HG02943 (cell line): ENCODE data around the gene DRC1.

ENCODE experiments used
- ATAC-seq: cut with Tn5 transposase; IDR thresholded peaks from one replicate; pipeline ENCODE4 v1.9.1; 2021; ENCODE audit warnings: mild to moderate bottlenecking, low read depth, moderate library complexity; ENCODE audit not compliant: unreplicated experiment

Gene DRC1

DNA sequence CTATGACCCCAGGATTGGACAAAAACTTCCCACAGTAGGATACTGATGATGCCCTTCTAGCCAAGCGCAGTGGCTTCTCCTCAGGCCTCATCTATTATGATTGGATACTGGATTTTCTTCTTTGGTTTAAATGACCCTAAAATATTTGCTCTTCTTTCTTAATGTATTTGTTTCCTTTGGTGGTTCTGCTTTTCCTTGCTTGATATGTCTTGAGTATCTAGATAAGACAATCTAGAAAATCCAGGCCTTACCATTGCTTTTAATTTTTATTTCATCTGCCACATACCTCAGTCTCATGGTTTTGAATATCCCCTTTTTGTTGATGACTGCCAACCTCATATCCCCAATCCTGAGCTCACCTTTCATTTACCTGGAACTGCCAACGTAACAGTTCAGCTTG lies 40.6 kb downstream of the DRC1 start:
- ATAC-seq, result no peak

- no peak for ATAC-seq
Measured at GRCh38 chr2:26442707-26443106, 41.0 kb downstream of the DRC1 start.

DNA sequence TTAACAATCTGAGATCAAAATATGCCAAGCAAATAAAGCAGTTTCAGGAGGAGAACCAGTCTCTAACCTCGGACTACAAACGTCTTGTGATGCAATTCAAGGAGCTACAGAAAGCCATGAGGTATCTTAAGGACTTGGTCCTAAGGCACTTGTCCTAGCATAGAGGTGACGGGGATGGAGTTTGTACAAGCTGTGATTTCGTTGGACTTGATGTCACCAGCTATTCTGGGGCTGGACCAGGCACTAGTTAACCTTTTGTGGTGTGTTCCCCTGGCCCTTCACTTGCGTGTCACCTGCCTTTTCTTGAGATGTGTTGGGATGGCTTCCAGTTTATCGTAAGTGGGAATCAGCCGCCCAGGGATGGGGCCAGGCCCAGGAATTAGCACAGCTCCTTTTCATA lies 42.5 kb downstream of the DRC1 start:
- no peak for ATAC-seq

DNA sequence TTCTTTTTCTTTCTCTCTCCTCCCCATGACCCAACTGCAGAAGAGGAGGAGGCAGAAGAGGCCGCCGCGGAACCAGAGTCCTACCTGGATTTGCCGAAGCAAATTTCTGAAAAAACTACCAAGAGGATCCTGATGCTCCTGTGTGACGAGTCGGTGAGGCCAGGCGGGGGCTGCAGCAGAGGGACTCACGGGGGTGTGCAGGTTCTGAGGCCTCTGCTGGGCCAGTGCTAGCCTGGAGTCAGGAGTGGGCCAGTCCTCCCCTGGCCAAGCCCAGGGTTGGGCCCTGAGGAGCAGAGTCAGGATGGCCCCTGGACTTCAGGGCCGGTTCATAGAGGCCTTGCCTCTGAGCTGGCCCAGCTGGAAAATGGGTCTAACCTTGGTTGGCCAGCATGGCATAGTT lies 46.9 kb downstream of the DRC1 start:
- ATAC-seq, result no peak

DNA sequence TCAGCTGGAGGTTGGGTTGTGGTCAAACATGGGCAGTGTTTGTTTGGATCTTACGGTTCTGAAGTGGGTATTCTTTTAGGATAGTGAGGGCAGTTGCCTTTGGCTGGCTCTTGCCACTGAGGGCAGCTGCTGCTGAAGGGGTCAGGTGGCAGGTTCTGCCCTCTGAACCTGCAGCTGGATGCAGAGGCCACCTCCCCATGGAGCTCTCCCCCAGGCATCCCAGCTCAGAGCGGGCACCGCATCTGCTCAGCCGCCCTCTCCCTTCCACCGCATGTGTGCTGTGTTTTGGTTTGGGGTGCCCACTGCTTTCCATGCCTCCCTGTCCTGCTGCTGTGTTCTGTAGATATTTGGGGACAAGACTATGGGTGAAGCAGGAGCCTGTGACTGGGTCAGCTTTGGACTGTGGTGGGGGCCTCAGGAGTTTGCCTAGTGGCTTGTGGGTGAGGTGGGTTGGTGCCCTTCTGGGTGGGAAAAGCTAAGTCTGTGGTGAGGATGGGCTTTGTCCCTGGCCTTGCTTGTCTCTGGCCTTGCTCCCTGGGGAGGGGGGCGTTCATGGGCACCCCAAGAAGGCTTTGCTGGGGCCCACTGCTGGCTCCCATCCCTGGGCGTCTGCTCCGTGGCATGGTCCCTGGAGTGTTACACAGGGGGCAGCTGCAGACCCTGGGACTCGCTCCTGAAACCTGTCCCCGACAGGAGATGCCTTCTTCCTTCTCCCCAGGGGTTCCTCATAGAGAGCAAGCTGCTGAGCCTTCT lies 47.7 kb downstream of the DRC1 start:
- ATAC-seq, result no peak

DNA sequence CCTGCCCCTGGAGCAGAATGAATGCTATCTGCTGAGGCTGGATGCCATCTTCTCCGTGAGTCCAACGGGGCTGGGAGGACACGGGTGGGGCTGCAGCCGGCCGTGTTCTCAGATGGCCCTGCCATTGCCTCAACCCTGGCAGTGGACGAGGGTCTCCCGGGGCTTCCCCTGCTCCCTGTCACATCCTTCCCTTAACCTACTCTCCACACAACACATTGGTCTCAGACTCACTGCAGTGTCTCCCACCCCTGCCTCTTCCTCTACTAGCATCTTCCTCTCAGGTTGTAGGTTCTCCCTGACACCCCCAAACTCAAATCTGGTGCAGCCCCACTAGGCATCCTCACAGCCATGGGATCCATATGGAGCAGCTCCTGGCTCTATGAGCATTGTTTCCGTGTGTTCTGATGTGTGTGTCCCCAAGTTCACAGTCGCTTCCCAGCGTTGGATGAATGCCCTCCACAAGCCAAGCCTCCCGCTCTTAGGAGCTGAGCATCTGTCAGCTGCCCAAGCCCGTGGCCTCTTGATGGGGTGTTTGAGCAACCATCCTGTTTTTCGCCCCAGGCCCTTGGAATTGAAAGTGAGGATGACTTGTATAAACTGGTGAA lies 48.4 kb downstream of the DRC1 start:
- no peak for ATAC-seq

GRCh38 chr2:26451700-26452099 lies 50.0 kb downstream of the DRC1 start:
- ATAC-seq, result no peak

GRCh38 chr2:26453421-26454329 lies 52.0 kb downstream of the DRC1 start:
- ATAC-seq, result no peak

GRCh38 chr2:26454561-26455001 lies 52.9 kb downstream of the DRC1 start:
- ATAC-seq, result no peak

DNA sequence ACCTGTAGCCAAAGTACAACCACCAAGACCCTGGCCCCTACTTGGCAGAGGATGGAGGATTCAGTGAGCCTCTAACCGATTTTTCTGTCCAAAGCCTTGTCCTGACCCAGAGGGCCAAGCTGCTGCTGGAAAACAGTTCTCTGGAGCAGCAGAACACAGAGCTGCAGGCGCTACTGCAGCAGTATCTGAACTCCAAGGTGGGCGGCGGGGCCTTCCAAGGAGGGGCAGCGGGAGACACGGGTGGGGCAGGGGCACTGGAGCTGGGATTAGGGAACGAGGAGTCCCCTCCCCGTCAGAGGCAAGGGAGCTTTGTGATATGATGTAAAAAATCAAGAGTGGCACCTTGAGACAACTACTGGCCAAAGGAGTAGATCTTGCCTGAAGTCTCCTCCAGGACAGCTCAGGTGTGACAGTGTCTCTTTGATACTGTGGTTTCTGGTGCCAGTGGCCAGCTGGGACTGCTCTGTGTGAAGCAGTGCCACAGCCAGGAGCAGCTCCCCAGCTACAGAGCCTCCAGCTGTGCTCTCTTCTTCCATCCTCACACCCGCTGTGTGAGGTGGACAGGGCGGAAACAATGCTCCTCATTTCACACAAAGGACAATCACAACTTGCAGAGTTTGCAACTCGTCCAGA lies 53.4 kb downstream of the DRC1 start:
- no peak for ATAC-seq

- no peak for ATAC-seq
Measured at GRCh38 chr2:26455670-26456439, 54.1 kb downstream of the DRC1 start.

DNA sequence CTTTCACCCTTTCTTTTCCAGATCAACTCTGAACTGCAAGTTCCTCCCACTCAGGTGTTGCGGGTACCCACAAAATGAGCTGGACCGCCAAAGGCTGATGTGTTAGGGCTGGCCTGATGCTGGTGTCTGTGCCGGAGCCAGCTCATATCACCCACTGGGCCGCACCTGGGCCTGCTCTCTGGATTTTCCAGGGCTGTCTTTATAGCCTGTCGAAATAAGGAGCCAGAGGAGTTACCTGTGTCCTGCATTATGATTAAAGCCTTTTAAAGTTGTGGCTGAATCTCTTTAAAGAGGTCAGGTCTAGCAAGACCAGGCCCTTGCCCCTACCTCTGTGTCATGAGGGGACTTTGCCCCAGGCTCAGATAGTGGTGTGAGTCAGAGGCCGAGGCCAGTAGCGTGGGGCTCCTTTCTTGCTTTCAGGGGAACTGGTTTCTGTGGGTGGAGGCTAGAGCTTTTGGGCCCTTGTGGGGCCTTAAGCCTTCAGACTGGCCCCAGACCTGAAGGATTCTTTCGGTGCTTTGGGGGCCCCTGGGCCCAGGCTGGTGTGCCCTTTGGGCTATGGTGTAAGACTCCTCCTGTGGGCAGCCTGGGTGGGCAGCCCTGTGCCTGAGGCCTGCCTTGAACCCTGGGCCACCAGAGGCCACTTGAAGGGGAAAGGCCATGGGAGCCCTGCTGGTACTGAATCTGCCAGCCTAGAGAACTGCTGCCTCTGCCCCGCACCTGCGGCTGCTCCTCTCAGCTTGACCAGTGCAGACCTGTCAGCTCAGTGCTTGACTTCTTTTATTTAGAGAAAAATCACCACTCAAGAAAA lies 54.9 kb downstream of the DRC1 start:
- ATAC-seq, result no peak

GRCh38 chr2:26457251-26457666 lies 55.5 kb downstream of the DRC1 start:
- ATAC-seq, result no peak

DNA sequence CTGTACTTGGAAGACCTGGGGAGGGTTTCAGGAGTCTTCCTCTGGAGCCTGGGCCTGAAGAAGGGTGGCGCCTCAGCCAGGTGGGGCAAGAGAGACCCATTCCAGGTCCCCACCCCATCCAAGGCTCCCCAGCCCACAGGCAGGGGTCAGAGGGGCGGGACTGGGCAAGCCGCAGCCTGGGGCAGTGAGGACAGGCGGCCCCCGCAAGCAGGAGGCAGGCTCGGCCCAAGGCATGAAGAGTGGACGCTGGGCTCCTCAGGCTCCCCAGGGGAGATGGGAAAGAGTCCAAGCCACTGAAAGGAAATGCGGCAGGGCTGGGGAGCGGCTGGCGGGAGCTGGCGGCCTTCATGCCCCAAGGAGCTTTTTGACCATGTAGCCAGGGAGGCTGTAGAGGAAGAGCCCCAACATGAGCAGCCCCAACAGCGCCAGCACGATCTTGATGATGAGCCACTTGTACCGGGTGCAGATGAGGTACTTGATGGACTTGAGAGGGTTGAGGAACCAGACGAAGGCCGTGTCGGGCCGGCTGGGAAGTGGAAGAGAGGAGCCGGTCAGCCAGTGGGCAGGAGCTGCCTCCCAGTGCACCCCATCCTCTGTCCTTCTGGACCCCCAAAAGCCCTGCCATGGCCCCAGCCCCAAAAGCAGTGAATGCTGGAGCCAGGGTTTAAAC lies 56.1 kb downstream of the DRC1 start:
- no peak for ATAC-seq

DNA sequence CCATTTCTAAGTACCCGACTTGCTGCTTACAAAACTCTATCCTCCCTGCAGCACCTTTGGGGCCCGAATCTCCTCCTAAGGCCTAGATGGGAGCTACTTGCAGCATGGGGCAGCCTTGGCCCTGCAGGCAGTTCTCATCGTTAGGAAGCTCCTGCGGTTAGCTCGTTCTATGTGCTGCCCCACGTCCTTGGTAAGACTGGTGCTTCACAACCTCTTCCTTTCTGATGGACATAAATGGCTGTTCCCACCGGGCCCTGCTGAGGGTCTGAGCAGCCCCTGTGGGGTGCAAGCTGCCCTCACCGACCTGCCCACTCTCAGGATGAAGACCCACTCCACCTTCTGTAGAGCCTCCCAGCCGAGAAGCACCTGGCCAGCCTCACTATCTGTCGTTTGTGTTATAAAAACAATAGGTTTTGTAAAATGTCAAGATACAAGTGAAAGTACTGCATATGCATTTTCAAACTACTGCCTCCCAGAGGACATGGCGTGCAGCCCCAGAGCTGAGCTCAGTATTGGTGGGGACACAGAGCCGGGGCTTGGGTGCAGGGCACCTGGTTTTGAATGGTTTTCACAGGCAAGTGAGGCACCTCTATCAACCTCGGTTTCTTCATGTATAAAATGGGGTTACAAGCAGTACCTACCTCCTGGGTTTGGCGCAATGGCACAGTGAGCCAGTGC lies 56.8 kb downstream of the DRC1 start:
- no peak for ATAC-seq

DNA sequence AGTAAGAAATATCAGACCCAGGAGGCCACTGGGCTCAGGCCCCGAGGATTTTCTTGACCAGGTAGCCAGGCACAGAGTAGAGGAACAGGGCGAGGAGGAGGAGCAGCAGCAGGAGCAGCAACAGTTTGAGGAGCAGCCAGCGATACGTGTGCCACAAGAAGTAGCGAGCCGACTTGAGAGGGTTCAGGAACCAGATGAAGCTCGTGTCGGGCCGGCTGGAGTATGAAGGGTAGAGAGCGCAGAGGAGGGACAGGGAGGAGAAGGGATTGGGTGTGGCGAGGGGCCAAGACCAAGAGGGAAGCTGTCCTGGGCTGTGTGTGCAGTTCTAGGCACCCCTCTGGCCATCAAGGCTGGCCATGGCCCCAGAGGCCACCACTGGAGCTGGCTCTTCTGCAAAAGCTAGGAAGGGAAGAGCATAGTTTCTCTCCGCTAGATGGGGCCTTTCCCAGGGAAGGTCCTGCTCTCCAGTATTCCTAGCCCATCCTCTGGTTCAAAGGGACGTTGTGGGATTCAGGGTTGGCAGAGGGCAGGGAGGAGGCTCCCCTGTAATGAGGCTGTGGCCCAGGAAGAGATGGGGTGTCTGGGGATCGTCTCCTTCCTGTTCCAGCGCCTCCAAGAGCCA lies 58.4 kb downstream of the DRC1 start:
- no peak for ATAC-seq

- no peak for ATAC-seq
Measured at GRCh38 chr2:26460613-26461031, 58.9 kb downstream of the DRC1 start.

- ATAC-seq, result no peak
Measured at GRCh38 chr2:26461601-26462023, 59.9 kb downstream of the DRC1 start.
